ENCODE data around the gene NPEPPS. TPM values are rescaled to one million over a fixed set of nuclear protein-coding genes. Genes with fewer than 3 reads are reported as not detected.

NPEPPS gene
- total RNA-seq, 1 experiment from 2014 or later, result 137 TPM

GRCh38 chr17:47618410-47618809, 87.5 kb downstream of the NPEPPS start:
- DNase-seq (ENCODE audit: low read depth, low spot score) (no peak), ATAC-seq (no peak)
- CTCF ChIA-PET, result interaction anchor here (0.6 to 1.7 kb wide), 2 partner anchors 24 to 118 kb away, joined by 5 read pairs; no protein-coding TSS in a partner anchor
- POLR2A ChIA-PET, result no interaction called here
- intact Hi-C loops (cut with micrococcal nuclease; ENCODE audit: unreplicated experiment), result loop anchor here (10.0 kb wide), 1 partner anchor 254 kb away; no protein-coding TSS in a partner anchor
- Histone ChIP-seq H3K9me3 (ENCODE audit: control insufficient read depth, insufficient read depth, low read depth, low read length) (no peaks in the 10 kb centered on the region), H3K4me1 (ENCODE audit: control insufficient read depth, insufficient read depth, low read length) (peaks cover 24% of the 10 kb centered on the region), H3K27ac (ENCODE audit: low read length) (no peak overlapping the region), H3K36me3 (ENCODE audit: control insufficient read depth, insufficient read depth, low read length) (peaks cover 37% of the 10 kb centered on the region), H3K27me3 (ENCODE audit: control insufficient read depth, insufficient read depth, low read length) (no peaks in the 10 kb centered on the region), H3K4me3 (ENCODE audit: low read depth in 2 of 2, low read length in 2 of 2) (no peak overlapping the region)
- TF ChIP-seq SIN3A (IDR thresholded peaks at IDR 0.05; ENCODE audit: borderline replicate concordance, insufficient read depth, low read depth, low read length) (no peak), CTCF (IDR thresholded peaks at IDR 0.05) (peak; percentile 60)
- in situ Hi-C loops (cut with HindIII; ENCODE audit: low pct_unique_long_range_greater_than_20kb, low sequenced_read_pairs), result no loop called here
- BruUV-seq (replicated peaks), result no TSS peak

- TF ChIP-seq REST (IDR thresholded peaks at IDR 0.05; ENCODE audit: insufficient read depth in 1 of 2, low read depth in 2 of 2, low read length in 1 of 2), result no peak
- TF ChIP-seq CTCF (IDR thresholded peaks at IDR 0.05), result no peak
- no peak for TF ChIP-seq TCF7L2 (IDR thresholded peaks at IDR 0.05; ENCODE audit: low read depth, low read length)
- no peak for TF ChIP-seq SIN3A (IDR thresholded peaks at IDR 0.05; ENCODE audit: borderline replicate concordance, insufficient read depth, low read depth, low read length)
- TF ChIP-seq POLR2AphosphoS5 (IDR thresholded peaks at IDR 0.05; ENCODE audit: low read depth, low read length), result 0 out of 2 replicates have a peak, but pooled peaks have one; percentile 28
- DNase-seq (ENCODE audit: low read depth, low spot score) (no peak), ATAC-seq (no peak)
- Histone ChIP-seq H3K4me3 (ENCODE audit: low read depth in 2 of 2, low read length in 2 of 2) (no peak overlapping the region), H3K9me3 (ENCODE audit: control insufficient read depth, insufficient read depth, low read depth, low read length) (no peaks in the 10 kb centered on the region), H3K4me1 (ENCODE audit: control insufficient read depth, insufficient read depth, low read length) (peaks cover 24% of the 10 kb centered on the region), H3K27ac (ENCODE audit: low read length) (no peak overlapping the region), H3K27me3 (ENCODE audit: control insufficient read depth, insufficient read depth, low read length) (no peaks in the 10 kb centered on the region), H3K36me3 (ENCODE audit: control insufficient read depth, insufficient read depth, low read length) (peaks cover 36% of the 10 kb centered on the region)
- ChIA-PET CTCF (no interaction called here), POLR2A (no interaction called here)
- intact Hi-C loops (cut with micrococcal nuclease; ENCODE audit: unreplicated experiment) (no loop called here), in situ Hi-C loops (cut with HindIII; ENCODE audit: low pct_unique_long_range_greater_than_20kb, low sequenced_read_pairs) (no loop called here)
- no TSS peak for BruUV-seq (replicated peaks)
Observed at GRCh38 chr17:47620503-47621245, 89.8 kb downstream of the NPEPPS start.

All from Panc1 (cell line).